ENCODE data around the gene TRHDE.
"Not testable (repeated sequence)": the region's sequence is repeated elsewhere in the genome, so short reads cannot be mapped to it uniquely, and the experiment has no call there.

The TRHDE gene

DNA sequence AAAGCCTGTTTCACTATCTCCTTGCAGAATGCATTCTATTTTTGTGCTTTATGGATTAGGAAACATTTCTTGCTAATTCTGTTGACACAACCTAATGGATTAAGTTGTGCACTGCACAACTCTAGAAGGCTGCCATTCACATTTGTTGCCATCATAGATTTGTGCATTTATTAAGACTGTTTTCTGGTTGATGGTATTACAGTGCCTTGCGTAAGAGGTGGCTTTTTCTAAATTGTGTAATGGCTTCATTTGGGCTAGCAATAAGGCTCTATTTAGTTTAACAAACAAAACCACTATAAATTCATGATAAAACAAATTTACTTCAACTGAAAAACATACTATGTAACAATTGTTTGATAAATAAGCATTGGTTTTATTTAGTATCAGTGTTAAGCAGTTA lies 175.9 kb downstream of the TRHDE start:
- DNase-seq: no peak

DNA sequence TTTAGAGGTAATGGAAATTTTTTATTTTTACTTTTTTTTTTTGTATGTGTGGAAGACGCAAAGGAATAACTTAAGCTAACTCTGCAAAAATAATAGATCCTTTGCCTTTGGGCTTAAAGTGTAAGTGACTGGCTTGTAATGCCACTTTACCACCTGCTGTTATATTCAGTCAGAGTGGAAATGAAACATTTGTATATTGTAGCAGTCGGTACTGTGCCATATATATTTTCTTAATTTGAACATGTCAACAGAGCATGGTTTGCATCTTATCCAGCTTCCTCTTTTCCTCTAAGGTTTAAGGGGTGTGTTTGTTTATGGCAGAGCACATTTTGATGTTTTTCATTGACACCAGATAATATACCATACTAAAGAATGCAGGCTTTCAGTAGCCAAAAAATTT lies 176.6 kb downstream of the TRHDE start:
- DNase-seq: no peak

DNA sequence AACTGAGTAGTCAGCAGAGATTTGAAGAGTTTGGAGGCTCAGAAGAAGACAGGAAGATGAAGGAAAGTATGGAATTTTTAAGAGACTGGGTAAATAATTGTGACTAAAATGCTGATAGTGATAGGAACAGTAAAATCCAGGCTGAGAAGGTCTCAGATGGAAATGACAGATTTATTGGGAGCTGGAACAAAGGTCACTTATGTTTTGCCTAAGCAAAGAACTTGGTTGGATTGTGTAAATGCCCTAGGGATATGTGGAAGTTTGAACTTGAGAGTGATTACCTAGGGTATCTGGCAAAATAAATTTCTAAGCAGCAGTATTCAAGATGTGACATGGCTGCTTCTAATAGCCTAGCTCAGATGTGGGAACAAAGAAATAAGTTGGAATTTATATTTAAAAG lies 180.9 kb downstream of the TRHDE start:
- no peak for DNase-seq

DNA sequence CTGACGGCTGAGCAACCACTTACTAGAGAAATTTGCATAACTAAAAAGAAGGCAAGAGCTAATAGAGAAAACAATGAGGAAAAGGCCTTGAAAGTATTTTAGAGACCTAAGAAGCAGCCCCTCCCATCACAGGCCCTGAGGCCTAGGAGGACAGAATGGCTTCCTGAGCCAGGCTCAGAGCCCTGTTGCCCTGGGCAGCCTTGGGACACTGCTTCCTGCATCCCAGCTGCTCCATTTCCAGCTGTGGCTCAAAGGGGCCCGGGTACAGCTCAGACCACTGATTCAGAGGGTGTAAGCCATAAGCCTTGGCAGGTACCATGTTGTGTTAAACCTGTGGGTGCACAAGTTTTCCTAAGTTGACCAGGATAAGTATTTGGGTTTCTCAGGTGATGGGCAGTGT lies 181.4 kb downstream of the TRHDE start:
- DNase-seq: no peak

DNA sequence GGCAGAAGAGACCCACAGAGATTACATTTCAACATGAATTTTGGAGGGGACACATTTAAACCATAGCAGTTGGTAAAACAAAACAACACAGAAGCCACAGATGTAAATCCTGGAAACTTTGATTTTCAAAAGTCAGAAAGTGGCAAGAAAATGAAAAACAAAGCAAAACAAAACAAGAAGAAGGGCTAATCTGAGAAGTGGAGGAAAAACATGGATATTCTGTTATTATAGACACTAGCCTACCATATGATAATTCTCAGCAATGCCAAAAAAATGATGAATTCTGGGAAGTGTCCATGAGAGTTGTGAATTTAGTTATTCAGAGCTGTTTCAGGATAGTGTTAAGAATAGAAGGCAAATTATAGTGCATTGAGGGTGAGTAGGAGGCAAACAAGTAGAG lies 192.3 kb downstream of the TRHDE start:
- no peak for DNase-seq

DNA sequence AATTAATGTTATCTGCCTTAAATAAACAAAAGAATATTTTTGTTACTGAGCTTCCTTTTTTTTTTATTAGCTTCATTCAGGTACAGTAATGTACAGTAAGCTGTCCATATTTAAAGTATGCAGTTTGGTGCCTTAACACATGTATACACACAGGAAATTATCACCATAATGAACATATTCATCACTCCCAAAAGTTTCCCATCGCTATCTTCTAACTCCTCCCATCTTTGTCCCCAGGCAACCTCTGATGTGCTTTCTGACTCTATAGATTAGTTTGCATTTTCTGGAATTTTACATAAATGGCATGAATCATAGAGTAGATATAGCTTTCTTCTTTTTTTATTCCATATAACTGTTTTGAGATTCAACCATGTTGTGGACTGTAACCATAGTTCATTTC lies 193.0 kb downstream of the TRHDE start:
- DNase-seq: no peak

DNA sequence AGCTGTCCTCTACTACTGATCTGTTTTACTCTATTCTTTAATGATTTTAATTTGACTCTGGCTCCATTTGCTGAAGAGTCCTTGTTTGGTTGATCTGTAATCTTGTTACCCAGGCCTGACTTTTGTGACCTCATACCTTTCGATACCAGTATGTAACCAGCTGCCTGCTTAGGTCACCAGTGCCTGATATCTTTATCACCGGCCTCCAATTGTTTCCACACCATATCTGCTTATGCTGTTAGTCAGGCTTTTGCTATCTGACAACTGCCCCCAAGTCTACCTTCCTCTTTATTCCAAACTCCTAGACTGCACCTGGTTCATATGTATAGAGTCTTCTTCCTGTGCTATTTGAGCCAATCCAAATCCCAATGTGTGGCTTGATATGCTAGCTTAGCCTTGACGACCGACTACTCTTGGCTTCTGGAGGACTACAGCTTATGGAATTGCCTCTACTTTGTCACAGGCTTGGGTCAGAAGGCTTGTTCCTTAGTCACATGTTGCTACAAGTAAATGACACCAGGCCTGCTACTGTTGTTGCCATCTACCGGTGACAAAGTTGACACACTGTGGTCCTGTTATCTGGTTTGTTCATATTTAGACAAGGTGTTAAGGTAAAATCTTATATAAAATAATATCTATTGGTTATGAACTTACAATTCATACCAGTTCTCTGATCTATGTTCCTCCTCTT lies 193.9 kb downstream of the TRHDE start:
- DNase-seq: no peak

DNA sequence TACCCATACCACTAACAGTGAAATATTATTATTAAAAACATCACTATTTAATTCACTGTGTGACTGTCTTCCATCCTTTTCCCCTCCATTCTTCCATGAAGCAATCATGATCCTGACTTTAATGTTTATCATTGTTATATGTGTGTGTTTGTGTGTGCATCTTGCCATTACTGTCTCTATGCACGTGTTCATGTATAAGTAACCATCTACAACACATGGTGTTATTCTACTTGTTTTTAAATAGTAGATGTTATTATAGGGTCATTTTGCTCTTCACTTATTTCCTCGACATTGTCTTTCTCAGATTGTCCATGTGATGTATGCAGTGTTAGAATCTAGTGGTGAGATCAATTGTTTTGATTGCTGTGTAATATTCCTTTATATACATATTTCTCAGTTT lies 195.8 kb downstream of the TRHDE start:
- DNase-seq: no peak

DNA sequence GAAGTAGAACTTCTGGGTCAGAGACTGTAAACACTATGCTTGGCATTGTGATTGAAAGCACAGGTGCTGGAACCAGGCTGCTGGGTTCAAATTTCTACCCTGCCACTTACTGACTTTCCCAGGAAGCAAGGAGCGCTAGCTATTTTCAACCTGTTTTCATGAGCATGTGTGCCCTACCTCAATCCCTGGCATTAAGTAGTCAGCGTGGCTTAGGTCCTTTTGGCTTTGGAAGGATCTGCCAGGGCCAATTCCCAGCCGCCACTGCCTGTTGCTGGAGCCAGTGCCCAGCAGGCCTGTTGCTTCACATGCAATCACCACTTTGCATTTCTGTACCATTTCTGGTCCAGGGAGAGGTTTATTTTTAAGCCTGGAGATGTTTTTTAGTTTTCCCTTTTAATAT lies 196.3 kb downstream of the TRHDE start:
- DNase-seq: no peak

DNA sequence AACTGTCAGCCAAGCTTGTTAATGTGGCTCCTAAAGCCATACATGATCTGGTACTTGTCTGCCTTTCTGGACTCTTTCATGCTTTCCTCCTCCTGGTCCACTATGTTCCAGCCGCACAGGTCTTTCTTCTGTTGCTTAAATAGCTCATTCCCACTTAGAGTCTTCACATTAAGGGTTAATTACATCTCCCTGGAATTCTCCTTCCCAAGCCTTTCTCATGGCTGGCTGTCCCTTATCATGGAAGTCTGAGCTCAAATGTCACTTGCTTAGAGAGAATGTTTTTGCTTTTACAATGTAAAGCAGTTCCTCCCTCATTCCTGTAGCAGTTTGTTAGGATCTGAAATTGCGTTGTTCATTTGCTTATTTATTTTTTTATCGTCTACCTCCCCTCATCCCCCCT lies 199.6 kb downstream of the TRHDE start:
- no peak for DNase-seq

DNA sequence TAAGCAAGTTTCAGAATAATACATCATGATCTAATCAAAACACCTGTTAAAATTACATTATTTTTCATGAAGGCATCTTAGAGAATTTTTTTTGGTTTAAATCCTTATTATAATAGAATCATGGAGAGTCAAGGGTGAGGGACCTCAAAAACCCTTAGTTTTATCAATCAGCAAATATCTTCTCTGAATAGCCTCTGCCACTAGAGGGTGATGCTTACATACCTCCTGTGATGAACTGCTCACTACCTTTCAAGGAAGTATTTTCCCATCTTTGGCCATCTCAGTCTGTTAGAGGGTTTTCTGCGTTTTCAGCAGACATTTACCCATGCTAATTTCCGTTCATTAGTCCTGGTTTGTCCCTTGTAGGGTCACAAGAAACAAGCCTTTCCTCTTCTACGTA lies 200.2 kb downstream of the TRHDE start:
- DNase-seq: no peak

DNA sequence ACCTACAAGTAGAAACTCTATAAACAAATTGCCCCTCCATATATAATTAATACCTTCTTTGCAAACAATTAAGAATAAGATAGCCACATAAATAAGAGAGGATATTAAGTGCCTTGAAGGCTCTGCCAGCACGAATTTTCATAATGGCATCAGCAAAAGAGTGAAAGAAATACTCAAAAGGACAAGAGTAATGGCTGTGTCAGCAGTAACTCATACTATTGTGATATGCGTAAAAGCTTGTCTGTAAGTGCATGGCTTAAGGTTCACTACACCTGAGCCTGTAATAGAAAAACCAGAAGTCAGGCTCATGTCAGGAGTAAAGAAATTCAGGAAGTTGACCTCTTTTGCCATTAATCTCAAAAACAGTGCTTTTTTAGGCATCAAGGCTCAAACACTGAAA lies 204.1 kb downstream of the TRHDE start:
- DNase-seq: no peak

DNA sequence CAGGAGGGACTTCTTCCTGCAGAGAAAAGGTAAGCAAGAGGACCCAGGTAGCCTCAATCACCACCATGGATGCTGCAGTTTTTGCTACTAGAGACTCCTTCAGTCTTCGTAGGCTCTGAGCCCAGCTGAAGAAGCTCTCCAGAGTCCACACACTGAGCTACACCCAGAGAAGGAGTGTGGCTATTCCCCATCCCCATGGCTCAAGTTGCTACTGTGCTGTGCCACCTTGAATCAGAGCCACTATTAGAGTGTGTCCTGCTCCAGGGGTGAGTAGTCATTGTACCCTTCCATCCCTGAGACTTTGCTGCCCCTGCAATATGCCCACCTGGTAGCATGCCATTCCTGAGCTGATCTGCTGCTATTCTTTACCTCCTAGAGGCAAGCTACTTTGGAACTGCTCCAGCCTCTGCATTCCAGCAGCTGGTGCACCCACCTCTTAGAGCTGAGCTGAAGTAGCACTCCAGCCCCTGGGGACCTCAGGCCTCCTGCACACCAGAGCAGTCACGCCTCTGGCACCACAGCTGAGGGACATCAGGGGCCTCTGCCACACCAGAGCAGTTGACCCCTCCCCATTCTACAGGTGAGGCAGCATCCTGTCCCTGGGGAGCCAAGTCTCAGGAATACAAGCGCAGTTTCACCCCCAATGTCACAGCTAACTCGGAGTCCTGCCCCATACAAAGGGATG lies 213.0 kb downstream of the TRHDE start:
- DNase-seq: no peak

DNA sequence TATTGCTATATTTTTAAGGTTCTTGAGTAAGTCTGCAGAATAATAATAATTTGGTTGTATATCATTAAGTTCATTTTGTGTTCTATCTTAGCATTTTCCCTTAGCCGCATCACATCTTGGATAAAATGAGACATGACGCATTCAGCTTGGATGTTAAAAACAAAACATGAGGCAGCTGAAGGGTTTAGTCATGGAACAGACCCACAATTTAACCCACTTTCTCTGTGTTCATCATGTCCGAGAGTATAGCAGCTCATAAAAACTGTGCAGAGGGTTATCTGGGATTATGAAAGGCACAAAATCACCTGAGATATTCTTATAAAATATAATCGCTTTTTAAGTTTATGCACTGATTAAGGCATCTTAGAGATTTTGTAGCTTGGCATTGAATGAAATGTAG lies 219.3 kb downstream of the TRHDE start:
- no peak for DNase-seq

DNA sequence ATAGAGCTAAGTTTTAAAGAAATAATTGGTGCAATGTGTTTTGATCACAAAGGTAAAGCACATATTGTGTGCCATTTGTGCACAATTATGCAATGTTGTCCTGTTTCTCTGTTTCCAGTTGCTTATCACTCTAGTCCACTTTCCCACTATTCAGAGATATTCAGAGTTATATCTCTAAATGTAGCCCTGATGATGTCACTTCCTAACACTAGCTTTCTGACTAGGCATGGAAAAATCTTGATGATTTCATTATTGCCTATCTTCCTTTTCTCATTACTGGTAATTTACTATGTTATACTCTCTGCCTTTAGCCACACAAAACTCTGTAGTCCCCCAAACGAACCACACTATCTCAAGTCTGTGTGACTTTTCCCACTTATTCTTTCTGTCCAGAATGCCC lies 221.2 kb downstream of the TRHDE start:
- no peak for DNase-seq

DNA sequence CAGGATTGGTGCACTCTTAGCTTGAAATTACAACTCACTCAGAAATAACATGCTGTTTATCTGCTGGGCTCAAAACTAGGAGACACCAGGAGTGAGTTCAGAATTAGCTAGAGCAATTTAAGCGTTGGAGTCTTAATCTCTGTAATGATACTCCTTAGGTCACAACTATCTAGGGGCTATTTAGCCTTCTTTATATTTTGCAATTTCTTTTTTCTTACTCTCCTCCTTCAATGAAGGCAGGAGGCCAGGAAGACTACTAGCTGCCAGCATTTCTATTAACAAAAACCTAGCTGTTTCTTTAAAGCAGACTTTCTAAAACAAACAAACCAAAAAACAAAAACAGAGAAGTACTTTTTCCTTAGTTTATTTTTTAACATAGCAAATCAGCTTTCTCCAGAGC lies 226.2 kb downstream of the TRHDE start:
- DNase-seq: no peak

DNA sequence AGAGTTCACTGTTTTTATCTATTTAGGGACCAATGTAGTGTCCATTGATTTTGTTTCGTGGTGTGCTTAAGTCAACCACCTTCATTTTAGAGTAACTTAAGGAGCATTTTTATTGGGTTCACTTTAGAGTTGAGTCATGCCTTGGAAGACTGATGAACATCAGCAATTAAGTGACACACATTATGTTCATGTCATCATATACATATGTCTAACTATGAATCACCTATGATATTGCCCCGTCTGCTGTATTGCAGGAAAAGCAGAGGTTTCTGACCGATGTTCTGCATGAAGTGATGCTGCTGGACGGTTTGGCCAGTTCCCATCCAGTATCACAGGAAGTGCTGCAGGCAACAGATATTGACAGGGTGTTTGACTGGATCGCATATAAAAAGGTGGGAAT lies 227.1 kb downstream of the TRHDE start:
- DNase-seq: no peak

DNA sequence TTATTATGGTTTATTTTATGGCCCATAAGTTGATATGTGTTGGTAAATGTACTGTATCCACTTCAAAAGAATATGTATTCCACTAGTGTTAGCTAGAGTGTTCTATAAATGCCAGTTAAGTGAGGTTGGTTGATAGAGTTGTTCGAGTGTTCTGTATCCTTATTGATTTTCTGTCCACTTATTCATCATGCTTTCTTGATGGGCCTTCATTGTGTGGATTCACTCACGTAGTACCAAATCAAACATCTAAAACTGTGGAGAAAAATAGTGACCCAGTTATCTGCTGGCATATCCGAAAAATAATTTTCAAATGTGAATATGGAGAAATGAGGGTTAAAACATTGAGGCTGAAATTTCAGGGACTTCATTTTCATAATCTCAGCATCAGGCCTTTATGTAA lies 230.4 kb downstream of the TRHDE start:
- no peak for DNase-seq

DNA sequence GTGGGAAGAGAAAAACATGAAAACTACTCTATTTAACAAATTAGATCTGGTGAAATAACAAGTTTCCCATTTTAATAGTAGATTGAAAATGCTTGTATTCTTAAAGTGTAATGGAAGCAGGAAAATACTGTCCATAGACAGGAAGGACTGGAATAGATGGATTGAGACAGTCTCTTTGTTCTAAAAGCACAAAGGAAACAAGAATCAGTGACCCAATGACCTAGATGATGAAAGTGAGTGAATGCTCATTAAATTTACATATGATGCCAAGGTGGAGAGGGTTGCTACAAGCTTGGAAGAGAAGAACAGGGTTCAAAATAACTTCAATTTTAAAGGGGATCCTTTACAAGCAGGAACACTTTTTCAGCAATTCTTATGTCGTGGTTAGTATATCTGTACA lies 233.1 kb downstream of the TRHDE start:
- no peak for DNase-seq

DNA sequence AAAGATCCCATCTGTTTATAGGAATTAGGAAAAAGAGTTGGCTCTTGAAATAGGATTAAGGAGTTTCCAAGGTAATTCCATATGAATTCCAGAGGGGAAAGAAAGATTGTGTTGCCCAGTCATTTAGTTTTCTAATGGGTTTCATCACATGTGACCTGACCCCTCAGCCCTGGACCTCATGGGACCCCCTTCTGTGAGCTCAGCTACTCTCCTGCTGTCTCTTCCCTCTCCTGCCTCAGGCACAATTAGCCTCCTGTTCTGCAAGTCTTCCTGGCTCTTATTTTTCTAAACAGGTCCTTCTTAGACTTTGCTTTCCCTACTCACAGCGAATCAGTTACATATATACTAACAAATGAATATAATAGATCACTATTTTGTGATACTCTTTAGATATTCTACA lies 237.7 kb downstream of the TRHDE start:
- no peak for DNase-seq

DNA sequence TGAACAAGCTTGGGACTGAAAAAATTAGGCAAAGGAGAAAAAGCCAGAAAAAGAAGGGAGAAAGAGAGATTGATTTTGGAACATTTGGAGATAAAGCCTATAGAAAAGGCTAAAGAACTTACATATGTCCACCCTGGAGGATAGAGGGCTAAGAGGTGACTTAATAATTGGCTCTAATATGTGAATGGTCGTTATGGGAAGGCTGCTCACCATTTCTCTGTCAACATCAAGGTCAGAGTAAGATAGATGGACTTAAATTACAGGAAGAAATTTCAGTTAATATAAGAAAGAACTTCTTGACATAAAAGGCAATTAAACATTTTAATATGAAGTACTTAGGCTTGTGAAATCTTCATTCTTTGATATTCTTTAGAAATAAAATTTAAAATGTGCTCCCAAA lies 238.6 kb downstream of the TRHDE start:
- no peak for DNase-seq

DNA sequence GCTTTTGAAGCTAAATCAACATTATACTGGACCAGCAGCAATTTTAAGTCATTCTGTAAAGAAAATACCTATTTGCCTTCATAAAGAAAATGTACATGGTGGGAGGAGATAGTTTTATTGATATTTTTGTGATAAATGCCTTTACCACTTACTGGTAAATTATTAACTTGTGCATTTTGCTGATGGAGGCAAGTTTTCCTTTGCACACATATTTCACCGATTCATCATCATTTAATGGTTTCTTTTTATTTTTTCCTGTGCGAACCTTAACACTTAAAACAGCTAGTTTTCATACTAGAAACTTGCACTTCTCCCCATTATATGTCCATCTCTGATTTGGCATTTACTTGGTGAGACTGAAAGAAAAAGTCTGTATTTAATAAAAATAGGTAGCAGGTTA lies 239.3 kb downstream of the TRHDE start:
- DNase-seq: no peak

DNA sequence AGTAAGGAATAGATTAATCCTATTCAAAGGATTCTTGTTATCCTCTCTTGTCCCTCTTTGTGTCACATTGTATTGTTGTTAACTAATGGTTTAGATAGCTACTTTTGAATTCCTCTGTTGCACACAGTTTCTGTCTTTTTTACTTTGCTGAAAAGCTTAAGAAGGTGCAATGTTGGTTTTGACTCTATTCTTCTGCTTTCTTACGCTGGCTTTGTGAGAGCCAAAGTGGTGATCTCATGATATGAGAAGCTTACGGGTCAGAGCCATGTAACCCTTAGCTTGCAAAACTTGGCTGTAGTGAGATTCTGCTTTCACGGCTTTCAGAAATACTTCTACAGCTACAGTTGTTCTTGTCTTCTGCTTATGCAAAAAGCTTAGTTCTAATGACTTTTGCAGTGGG lies 239.7 kb downstream of the TRHDE start:
- no peak for DNase-seq

DNA sequence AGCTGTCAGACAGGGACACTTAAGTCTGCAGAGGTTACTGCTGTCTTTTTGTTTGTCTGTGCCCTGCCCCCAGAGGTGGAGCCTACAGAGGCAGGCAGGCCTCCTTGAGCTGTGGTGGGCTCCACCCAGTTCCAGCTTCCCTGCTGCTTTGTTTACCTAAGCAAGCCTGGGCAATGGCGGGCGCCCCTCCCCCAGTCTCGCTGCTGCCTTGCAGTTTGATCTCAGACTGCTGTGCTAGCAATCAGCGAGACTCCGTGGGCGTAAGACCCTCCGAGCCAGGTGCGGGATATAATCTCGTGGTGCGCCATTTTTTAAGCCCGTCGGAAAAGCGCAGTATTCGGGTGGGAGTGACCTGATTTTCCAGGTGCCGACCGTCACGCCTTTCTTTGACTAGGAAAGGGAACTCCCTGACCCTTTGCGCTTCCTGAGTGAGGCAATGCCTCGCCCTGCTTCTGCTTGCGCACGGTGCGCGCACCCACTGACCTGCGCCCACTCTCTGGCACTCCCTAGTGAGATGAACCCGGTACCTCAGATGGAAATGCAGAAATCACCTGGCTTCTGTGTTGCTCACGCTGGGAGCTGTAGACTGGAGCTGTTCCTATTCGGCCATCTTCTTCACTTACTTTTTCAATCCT lies 248.0 kb downstream of the TRHDE start:
- not testable (repeated sequence) for DNase-seq

DNA sequence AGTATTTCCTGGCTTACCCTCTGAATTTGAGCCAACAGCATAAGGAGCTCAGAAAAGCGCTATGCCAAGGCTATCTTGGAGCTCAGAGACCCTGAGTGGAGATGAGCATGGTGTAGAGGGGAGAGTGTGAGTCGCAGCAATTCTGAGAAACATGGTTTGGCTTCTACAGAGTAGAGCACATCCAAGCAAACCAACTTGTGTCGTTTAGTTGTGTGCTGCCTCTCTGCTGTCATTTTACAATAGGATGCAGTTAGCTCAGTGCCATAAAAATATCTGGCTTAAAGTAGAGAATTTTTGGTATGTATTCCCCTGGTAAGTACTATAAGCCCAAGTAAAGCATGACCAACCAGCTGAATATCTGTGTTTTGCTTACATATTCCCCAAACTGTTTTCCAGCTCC lies 249.2 kb downstream of the TRHDE start:
- DNase-seq: no peak

All from effector CD4-positive, alpha-beta T cell (primary cell).